Common myeloid progenitor, CD34-positive (primary cell): ENCODE measurements around the gene ARMH3.

ENCODE experiments used
- CTCF ChIA-PET: fragments of 350-600 bp; sonication (Branson Sonifier 250); formaldehyde crosslinking; loops from one replicate; lab custom pipeline; 2021; ENCODE audit warnings: antibody characterized with exemption; lab: Charles Lee
- POLR2A ChIA-PET: fragments of 350-600 bp; sonication (Branson Sonifier 250); formaldehyde crosslinking; loops from one replicate; lab custom pipeline; 2021; ENCODE audit warnings: antibody characterized with exemption; lab: Charles Lee
- DNase-seq, 3 donors: peaks; one replicate each; pipeline versions ENCODE4 v3.0.0 to v3.0.0-alpha.2; 2013
- H3K27ac ChIP-seq, 2 experiments: 1 replicate in 1 of 2; 2 replicates in 1 of 2; pipeline ENCODE4 v1.7.0; 2013; ENCODE audit warnings: inconsistent platforms in 2 of 2, low read length in 2 of 2, mild to moderate bottlenecking in 2 of 2, low read depth in 1 of 2, moderate library complexity in 1 of 2; ENCODE audit not compliant: severe bottlenecking in 2 of 2, insufficient read depth in 1 of 2, poor library complexity in 1 of 2
- H3K27me3 ChIP-seq, 5 experiments: replicated peaks in 2 of 5; 1 replicate in 3 of 5; 2 replicates in 2 of 5; pipeline versions ENCODE4 v1.6.1 to v1.7.0; 2013; ENCODE audit warnings: low read length in 4 of 5, mild to moderate bottlenecking in 2 of 5, moderate library complexity in 2 of 5, inconsistent platforms in 1 of 5; ENCODE audit not compliant: insufficient read depth in 5 of 5, control insufficient read depth in 4 of 5
- H3K36me3 ChIP-seq, 4 experiments: 1 replicate in 2 of 4; 2 replicates in 2 of 4; pipeline versions ENCODE4 v1.6.1 to v1.7.0; 2013; ENCODE audit warnings: low read length in 3 of 4, control low read depth in 1 of 4, mild to moderate bottlenecking in 1 of 4; ENCODE audit not compliant: control insufficient read depth in 4 of 4, insufficient read depth in 4 of 4
- H3K4me1 ChIP-seq, 4 experiments: 1 replicate in 3 of 4; 2 replicates in 1 of 4; pipeline versions ENCODE4 v1.6.1 to v1.7.1; 2013; ENCODE audit warnings: low read length in 3 of 4, mild to moderate bottlenecking in 3 of 4, control low read depth in 1 of 4, inconsistent platforms in 1 of 4, moderate library complexity in 1 of 4; ENCODE audit not compliant: control insufficient read depth in 4 of 4, insufficient read depth in 4 of 4; ENCODE audit errors: control extremely low read depth in 1 of 4
- H3K4me3 ChIP-seq, 7 experiments: 1 replicate in 4 of 7; 2 replicates in 3 of 7; pipeline versions ENCODE4 v1.5.1 to v1.7.0; 2013; ENCODE audit warnings: mild to moderate bottlenecking in 7 of 7, low read length in 6 of 7, moderate library complexity in 6 of 7, inconsistent platforms in 2 of 7, low read depth in 2 of 7, control low read depth in 1 of 7; ENCODE audit not compliant: insufficient read depth in 4 of 7, control insufficient read depth in 1 of 7; ENCODE audit errors: extremely low read depth in 1 of 7
- H3K9me3 ChIP-seq, 5 experiments: 1 replicate in 4 of 5; 2 replicates in 1 of 5; pipeline versions ENCODE4 v1.6.1 to v1.7.1; 2013; ENCODE audit warnings: low read length in 4 of 5, mild to moderate bottlenecking in 2 of 5, inconsistent platforms in 1 of 5, low read depth in 1 of 5, moderate library complexity in 1 of 5; ENCODE audit not compliant: control insufficient read depth in 4 of 5, insufficient read depth in 2 of 5; ENCODE audit errors: control extremely low read depth in 1 of 5
- WGBS: methylation state at CpG from one replicate; pipeline ENCODE4 v1.1.5; 2013; ENCODE audit not compliant: insufficient coverage; 5-methylcytosine and 5-hydroxymethylcytosine counted together

Gene ARMH3

GRCh38 chr10:101969412-101969922 lies 86.5 kb downstream of the ARMH3 start:
- WGBS = 82% methylated on average over 2 of the region's 4 CpGs
- Histone ChIP-seq H3K27me3 (no peaks in the 10 kb centered on the region), H3K36me3 (peaks cover 6 to 52% (median 23%) of the 10 kb centered on the region in 4 experiments), H3K4me1 (peaks cover 2 to 30% (median 18%) of the 10 kb centered on the region in 4 experiments), H3K4me3 (no peak overlapping the region), H3K27ac (peak overlapping the region; percentile 5 to 6), H3K9me3 (no peaks in the 10 kb centered on the region)
- ChIA-PET CTCF (interaction anchor here (0.7 to 2.0 kb wide), 7 partner anchors 9 to 135 kb away, joined by 3 to 7 read pairs (median 3); no protein-coding TSS in a partner anchor), POLR2A (no interaction called here)
- no peak for DNase-seq

- ChIA-PET CTCF (interaction anchor here (0.7 to 2.0 kb wide), 4 partner anchors 9 to 134 kb away, joined by 3 to 7 read pairs (median 6); no protein-coding TSS in a partner anchor), POLR2A (no interaction called here)
- Histone ChIP-seq H3K27ac (peak overlapping the region; percentile 5 to 6), H3K9me3 (no peaks in the 10 kb centered on the region), H3K36me3 (peaks cover 6 to 52% (median 23%) of the 10 kb centered on the region in 4 experiments), H3K27me3 (no peaks in the 10 kb centered on the region), H3K4me3 (no peak overlapping the region), H3K4me1 (peaks cover 2 to 25% (median 13%) of the 10 kb centered on the region in 4 experiments)
- DNase-seq = peak in 1 of 3 donors; percentile 10
- WGBS = no CpG with 5 or more reads among the region's 1 CpG
These were observed 87.0 kb downstream of the ARMH3 start for GRCh38 chr10:101968940-101969321.

GRCh38 chr10:101968286-101968939 lies 87.6 kb downstream of the ARMH3 start:
- H3K4me1 ChIP-seq = peaks cover 1 to 20% (median 8%) of the 10 kb centered on the region in 4 experiments
- H3K27me3 ChIP-seq = no peaks in the 10 kb centered on the region
- H3K27ac ChIP-seq = no peak overlapping the region
- POLR2A ChIA-PET = no interaction called here
- H3K9me3 ChIP-seq = no peaks in the 10 kb centered on the region
- CTCF ChIA-PET = interaction anchor here (2.0 kb wide), 1 partner anchor 127 kb away, joined by 7 read pairs; no protein-coding TSS in a partner anchor
- no CpG with 5 or more reads among the region's 2 CpGs for WGBS
- H3K4me3 ChIP-seq = no peak overlapping the region
- no peak for DNase-seq
- H3K36me3 ChIP-seq = peaks cover 6 to 52% (median 23%) of the 10 kb centered on the region in 4 experiments

GRCh38 chr10:101967713-101968112 lies 88.3 kb downstream of the ARMH3 start:
- Histone ChIP-seq H3K9me3 (no peaks in the 10 kb centered on the region), H3K4me1 (peaks cover 0 to 14% (median 6%) of the 10 kb centered on the region in 4 experiments), H3K27me3 (no peaks in the 10 kb centered on the region), H3K4me3 (no peak overlapping the region), H3K36me3 (peaks cover 6 to 50% (median 23%) of the 10 kb centered on the region in 4 experiments), H3K27ac (no peak overlapping the region)
- ChIA-PET POLR2A (no interaction called here), CTCF (interaction anchor here (1.1 kb wide), 1 partner anchor 12 kb away, joined by 3 read pairs; no protein-coding TSS in a partner anchor)
- no peak for DNase-seq
- WGBS = 100% methylated on average over 2 of the region's 3 CpGs

- H3K36me3 ChIP-seq = peaks cover 0 to 44% (median 22%) of the 10 kb centered on the region in 4 experiments
- no peaks in the 10 kb centered on the region for H3K9me3 ChIP-seq
- no peak for DNase-seq
- no peak overlapping the region for H3K4me3 ChIP-seq
- H3K4me1 ChIP-seq = peaks cover 0 to 13% (median 6%) of the 10 kb centered on the region in 4 experiments
- POLR2A ChIA-PET = no interaction called here
- 100% methylated on average over 1 of the region's 2 CpGs for WGBS
- no peak overlapping the region for H3K27ac ChIP-seq
- CTCF ChIA-PET = interaction anchor here (1.0 to 1.1 kb wide), 3 partner anchors 12 to 171 kb away, joined by 3 read pairs; no protein-coding TSS in a partner anchor
- no peaks in the 10 kb centered on the region for H3K27me3 ChIP-seq
These were observed 88.9 kb downstream of the ARMH3 start for GRCh38 chr10:101967119-101967518.

GRCh38 chr10:101965075-101965765 lies 90.8 kb downstream of the ARMH3 start:
- Histone ChIP-seq H3K4me3 (no peak overlapping the region), H3K27ac (no peak overlapping the region), H3K4me1 (peaks cover 0 to 13% (median 6%) of the 10 kb centered on the region in 4 experiments), H3K36me3 (peaks cover 0 to 37% (median 14%) of the 10 kb centered on the region in 4 experiments), H3K9me3 (no peaks in the 10 kb centered on the region), H3K27me3 (no peaks in the 10 kb centered on the region)
- peak in 1 of 3 donors; percentile 16 for DNase-seq
- WGBS = no CpG with 5 or more reads among the region's 3 CpGs
- CTCF ChIA-PET = interaction anchor here (0.7 kb wide), 1 partner anchor 10 kb away, joined by 3 read pairs; no protein-coding TSS in a partner anchor
- POLR2A ChIA-PET = interaction anchor here (0.5 kb wide), 1 partner anchor 16 kb away, joined by 4 read pairs; no protein-coding TSS in a partner anchor
